Activated T-cell treated with anti-CD3 and anti-CD28 coated beads for 4 hours (primary cell): ENCODE measurements around the gene SH3PXD2A.

ENCODE experiments used
- DNase-seq: peaks from one replicate; pipeline ENCODE4 v3.0.0-alpha.2; 2020

Gene SH3PXD2A

DNA sequence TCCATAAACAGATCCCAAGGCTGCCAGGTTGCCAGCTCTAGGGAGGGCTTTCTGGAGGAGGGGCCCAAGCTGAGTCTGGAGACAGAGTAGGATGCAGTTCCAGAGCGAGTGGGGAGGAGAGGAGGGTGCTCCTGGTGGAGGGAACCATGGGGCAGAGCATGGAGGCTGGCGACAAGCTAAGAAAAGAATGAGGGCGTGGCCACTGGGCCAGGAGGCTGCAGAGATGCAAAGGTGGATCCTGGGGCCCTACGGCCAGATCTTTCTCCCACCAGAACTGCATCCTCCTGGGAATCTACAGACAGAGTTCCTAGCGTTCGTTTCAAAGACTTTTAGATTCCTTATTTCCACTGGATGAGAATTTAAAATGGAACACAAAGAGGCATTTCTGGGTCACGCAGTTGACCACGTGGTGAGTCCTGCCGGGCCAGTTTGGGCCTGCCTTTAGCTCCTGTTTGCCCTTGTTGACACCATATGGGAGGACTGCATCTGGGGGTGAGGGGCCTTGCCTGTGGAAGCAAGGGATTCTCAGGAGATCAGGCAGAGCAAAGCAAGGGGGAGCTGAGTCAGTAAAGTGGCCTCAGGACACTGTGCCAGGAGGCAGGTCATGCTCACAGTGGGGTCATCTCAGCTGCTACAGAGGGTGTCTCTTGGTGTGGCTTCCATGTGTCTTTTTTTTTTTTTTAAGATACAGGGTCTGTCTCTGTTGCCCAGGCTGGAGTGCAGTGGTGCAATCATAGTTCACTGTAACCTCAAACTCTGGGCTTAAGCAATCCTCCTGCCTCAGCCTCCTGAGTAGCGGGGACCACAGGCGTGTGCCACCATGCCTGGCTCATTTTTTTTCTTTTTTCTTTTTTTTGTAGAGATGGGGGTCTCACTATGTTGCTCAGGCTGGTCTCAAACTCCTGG, 137.8 kb downstream of the SH3PXD2A start:
- no peak for DNase-seq

- no peak for DNase-seq
Measured at GRCh38 chr10:103716206-103717160, 138.9 kb downstream of the SH3PXD2A start.

GRCh38 chr10:103715430-103715829, 139.9 kb downstream of the SH3PXD2A start:
- no peak for DNase-seq

DNA sequence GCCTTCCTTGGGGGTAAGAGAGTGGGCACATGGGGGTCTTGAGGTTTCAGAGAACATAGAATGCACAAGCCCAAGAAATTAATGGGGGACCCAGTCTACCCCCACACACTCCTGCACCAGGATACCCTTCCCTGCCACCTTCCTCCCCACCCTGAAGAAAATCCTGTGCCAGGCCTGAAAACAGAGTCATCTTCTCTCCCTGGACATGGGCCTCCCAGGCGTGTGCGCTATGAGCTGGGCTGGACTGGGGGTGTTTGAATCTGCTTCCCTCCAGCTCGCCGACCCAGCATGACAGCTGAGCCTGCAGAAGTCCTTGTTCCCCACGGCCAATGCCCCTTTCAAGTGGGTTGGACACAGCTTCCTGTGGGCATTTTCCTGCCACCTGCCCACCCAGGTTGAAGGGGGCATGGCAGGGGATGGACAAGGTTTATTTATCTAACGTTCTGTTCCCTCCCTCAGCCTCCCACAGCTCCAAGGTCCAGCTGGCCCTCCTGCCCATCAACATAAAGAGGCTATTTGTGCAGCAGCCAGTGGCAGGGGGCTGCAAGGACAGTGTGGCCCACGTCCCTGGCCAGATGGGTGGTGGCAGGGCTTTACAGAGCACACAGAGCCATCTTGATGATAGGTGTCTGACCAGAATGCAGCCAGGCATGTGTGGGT, 141.0 kb downstream of the SH3PXD2A start:
- DNase-seq: no peak

DNA sequence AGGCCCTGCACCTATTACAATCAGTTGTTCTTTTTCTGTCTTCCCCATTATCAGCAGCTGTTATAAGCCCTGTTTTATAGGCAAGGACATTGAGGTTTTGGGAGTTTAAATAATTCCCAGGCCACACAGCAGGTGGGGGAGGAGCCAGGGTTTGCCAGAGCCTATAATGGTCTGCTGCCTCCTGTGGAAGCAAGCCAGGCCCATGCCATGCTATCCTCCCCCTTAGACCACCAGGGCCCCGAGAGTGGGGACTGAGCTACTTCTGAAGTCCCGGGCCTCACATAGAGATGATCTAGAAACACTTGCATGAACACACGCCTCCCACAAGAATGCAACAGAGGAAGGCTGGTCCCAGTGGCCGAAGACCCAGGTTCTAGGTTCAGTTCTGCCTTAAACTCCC, 141.7 kb downstream of the SH3PXD2A start:
- DNase-seq: no peak

GRCh38 chr10:103712898-103713498, 142.4 kb downstream of the SH3PXD2A start:
- DNase-seq: peak; percentile 77

DNA sequence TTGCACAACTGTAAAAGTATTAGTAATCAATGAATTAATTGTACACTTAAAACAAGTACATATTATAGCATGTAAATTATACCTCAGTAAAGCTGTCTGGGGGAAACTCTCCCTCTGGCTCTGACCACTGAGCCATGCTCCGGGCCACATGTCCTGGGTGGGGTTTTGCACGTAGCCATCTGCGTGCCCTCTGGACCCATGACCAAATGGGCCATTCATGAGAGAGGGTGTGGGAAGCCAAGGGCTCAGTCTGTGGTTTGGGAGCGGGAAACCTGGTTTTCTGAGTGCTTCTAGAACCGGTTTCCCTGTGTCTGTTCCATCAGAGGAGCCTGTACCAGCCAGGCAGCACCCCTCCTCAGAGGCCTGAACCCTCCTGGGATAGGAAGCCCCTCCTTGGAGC, 143.2 kb downstream of the SH3PXD2A start:
- DNase-seq: no peak

DNA sequence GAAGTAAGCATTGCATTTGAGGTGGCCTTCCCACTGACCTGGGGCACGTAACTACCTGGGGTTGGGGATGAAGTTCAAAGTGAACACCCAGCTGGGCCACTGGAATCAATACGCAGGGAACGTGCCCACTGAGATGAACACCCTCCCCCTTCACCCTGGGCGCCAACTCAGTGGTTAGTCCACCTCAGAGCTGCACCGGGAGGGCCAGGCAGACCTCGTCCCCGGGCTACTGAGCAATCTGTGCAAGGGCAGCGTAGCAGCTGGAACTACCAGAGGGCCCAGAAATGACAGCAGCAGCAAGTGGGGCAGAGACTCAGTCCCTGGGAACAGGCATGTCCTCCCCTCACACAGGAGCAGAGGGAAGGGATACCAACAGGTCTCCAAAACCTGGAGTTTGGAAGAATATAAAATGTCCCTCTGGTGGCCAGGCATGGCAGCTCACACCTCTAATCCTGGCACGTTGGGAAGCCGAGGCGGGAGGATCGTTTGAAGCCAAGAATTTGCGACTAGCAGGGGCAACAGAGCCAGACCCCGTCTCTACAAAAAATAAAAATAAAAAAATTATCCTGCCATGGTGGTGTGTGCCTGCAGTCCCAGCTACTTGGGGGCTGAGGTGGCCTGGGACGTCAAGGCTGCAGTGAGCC, 143.9 kb downstream of the SH3PXD2A start:
- DNase-seq: no peak

GRCh38 chr10:103710490-103710889, 144.9 kb downstream of the SH3PXD2A start:
- no peak for DNase-seq

- DNase-seq: no peak
Measured at GRCh38 chr10:103709341-103709920, 145.9 kb downstream of the SH3PXD2A start.

DNA sequence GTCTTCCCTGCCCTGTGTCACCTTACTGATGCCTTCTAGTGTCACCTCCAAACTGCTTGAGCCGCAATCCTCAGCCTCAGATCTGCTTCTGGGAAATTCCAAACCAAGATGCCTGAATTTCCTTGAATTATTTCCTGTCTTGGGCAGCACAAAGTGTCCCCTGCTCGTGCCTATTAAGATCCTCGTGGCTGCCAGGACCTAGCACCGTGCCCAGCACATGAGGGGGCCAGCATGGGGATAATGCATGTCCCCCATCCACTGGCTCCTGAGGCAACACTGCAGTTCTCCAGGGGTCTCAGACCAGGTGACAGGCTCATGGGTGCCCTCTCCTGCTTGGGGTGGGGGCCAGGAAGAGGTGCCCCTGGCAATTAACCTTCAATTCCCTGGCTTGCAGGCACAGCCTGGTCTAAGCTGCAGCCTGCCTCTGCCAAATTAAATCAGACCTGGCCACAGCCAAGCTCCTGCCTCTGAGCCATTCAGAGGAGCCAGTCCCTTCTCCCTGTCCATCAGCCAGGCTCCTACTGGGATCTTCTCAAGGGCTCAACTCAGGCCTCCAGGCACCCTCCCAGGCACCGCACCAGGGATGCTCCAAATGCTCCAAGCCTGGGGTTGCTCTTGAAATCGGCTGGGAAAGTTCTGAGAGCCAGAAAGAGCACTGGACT, 146.6 kb downstream of the SH3PXD2A start:
- no peak for DNase-seq

GRCh38 chr10:103707956-103708626, 147.3 kb downstream of the SH3PXD2A start:
- no peak for DNase-seq

DNA sequence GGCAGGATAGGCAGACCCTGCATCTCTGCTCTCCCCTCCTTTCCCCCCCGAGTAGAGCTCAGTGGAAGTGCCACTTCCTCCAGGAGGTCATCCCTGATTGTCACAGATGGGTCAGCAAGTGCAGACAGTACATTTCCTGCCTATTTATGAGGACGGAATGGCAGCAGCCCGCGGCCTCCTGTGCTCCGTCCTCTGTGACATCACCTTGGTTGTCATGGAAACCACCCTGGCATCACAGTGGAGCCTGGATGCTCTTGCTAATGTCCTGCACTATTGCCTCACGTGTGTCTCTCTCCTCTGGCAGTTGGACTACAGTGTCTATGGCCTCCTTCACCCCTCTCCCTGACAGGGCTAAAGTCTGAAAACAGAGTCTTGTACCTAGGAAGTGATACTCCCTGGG, 148.6 kb downstream of the SH3PXD2A start:
- DNase-seq: no peak

DNA sequence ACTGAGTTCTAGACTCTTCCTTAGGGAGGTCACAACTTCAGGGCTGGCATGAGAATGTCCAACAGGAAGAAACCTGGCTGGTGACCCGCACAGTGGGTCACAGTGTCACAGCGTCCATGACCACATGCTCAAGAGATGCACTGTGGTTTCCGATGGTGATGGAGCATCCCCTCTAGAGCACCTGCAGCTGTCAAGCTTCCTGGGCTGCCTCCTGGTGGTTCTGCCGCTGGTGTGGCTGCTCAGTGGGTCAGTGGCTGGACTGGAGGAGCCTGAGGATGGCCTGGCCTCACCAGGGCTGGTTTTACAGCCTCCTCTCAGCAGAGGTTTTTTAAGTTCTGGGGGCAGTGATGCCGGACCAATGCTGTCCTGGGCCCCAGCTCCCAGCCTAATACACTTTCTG, 149.3 kb downstream of the SH3PXD2A start:
- no peak for DNase-seq

GRCh38 chr10:103703941-103704919, 151.1 kb downstream of the SH3PXD2A start:
- DNase-seq: no peak

GRCh38 chr10:103701380-103702222, 153.8 kb downstream of the SH3PXD2A start:
- DNase-seq: no peak

GRCh38 chr10:103700436-103700715, 155.0 kb downstream of the SH3PXD2A start:
- DNase-seq: no peak

- no peak for DNase-seq
Measured at GRCh38 chr10:103699611-103700435, 155.6 kb downstream of the SH3PXD2A start.
